ENCODE measurements around the gene HID1.
"Not testable (repeated sequence)": the region's sequence is repeated elsewhere in the genome, so short reads cannot be mapped to it uniquely, and the experiment has no call there.

HID1 gene

GRCh38 chr17:74998783-74999182 is 26.2 kb upstream of the HID1 start:
- no peak for DNase-seq

- no peak for DNase-seq
Observed at GRCh38 chr17:74995847-74996246, 23.3 kb upstream of the HID1 start.

DNA sequence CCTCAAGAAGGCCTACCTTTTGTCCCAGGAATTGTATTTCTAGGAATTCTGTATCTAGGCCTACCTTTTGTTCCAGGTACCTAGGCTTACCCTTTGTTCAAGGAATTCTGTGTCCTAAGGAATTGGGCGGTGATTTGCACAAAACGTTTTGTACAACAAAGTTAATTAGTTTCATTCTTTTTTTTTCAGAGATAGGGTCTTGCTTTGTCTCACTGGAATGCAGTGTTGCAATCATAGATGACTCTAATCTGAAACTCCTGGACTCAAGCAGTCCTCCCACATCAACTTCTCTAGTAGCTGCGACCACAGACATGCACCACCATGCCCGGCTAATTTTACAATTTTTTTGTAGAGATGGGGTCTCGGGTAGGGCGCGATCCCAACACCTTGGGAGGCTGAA is 21.9 kb upstream of the HID1 start:
- DNase-seq, result no peak

- DNase-seq, result no peak
Observed at GRCh38 chr17:74992223-74992622, 19.7 kb upstream of the HID1 start.

- DNase-seq, result no peak
Observed at GRCh38 chr17:74990581-74991105, 18.1 kb upstream of the HID1 start.

GRCh38 chr17:74987909-74988711 is 15.6 kb upstream of the HID1 start:
- DNase-seq, result no peak

DNA sequence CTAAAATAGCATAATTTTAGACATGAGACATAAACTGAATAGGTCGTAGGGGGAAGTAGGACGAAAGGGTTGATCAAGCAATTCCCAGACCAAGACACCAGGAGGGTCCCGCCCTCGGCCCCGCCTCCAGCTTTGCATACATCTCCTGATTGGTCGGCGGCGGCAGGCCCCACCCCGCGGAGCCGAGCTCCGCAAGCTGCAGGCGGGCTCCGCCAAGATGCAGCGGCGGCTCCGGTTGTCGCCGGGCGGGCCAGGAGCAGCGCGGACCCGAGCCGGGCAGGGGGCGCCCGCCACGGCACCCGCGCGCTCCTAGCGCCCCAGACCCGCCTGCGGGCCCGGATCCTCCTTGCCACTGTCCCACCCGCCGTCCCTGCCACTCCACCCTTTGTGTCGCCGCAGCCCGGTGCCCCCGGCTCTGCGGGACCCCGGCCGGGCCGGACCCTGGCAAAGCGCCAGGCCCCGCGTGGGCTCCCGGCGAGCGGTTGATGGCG is 14.9 kb upstream of the HID1 start, which contains the start of gene CDR2L:
Gene CDR2L, plus strand, starts transcription at position 215 of the 491 bp plus-strand sequence. CDS start 412 bp downstream, outside the sequence.
- peak; percentile 47 for DNase-seq

DNA sequence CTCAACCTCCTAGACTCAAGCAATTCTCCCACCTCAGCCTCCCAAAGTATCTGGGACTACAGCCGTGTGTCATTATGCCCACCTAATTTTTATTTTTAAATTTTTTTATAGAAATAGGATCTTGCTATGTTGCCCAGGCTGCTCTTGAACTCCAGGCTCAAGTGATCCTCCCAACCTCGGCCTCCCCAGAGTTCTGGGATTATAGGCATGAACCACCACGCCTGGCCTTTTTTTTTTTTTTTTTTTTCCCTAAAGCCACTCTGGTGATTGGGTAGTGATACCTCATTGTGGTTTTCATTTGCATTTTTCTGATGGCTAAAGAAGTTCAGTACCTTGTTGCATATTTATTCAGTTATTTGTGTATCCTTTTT is 13.6 kb upstream of the HID1 start:
- DNase-seq, result no peak

DNA sequence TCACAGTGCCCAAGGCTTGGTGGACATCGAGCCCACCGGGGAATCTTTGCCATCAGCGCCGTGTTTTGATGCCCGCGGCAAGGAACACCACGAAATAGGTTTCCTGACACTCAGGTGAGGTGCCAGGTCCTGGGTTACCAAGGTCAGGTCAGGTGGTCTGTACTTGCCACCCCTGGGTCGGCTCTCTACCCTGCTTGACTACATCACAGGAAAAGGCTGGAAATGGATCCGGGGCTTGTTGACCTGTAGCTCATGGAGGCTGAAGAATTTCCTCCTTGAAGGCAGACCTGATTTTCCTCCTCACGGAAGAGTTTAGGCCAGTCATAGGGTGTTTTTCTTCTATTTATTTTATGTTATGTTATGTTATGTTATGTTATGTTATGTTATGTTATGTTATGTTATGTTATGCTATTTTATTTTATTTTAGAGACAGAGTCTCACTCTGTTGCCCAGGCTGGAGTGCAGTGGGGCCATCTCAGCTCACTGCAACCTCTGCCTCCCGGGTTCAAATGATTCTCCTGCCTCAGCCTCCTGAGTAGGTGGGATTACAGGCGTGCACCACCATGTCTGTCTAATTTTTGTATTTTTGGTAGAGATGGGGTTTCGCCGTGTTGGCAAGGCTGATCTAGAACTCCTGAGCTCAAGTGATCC is 10.2 kb upstream of the HID1 start:
- DNase-seq, result not testable (repeated sequence)

- no peak for DNase-seq
Observed at GRCh38 chr17:74981979-74982662, 9.6 kb upstream of the HID1 start.

- DNase-seq, result no peak
Observed at GRCh38 chr17:74981318-74981978, 8.9 kb upstream of the HID1 start.

DNA sequence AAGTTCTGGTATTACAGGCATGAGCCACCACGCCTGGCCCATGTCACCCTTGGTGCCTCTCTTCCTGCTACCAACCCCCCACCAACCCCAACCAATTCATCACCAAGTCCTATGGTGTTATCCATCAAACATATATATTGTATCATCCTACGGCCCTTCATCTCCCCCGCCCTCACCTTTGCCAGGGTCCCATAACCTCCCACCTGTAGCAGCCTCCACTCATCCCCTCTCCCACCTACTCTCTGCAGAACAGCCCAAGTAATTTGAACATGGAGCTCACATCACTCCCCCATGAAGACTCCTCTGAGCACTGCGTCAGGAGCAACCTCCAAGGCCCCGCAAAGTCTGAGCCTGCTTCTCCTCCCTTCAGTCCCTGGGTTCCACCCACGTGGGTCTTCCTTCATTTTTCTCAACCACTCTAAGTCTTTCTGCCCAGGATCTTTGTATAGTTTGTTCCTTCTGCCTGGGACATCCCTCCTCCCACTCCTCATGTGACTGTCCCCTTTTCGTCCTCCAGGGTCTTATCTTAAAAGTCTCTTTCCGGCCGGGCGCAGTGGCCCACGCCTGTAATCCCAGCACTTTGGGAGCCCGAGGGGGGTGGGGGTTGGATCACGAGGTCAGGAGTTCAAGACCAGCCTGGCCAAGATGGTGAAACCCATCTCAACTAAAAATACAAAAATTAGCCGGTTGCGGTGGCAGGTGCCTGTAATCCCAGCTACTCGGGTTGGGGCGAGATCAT is 7.0 kb upstream of the HID1 start:
- DNase-seq, result no peak

GRCh38 chr17:74978240-74978639 is 5.7 kb upstream of the HID1 start:
- no peak for DNase-seq

- no peak for DNase-seq
Observed at GRCh38 chr17:74977802-74978201, 5.2 kb upstream of the HID1 start.

DNA sequence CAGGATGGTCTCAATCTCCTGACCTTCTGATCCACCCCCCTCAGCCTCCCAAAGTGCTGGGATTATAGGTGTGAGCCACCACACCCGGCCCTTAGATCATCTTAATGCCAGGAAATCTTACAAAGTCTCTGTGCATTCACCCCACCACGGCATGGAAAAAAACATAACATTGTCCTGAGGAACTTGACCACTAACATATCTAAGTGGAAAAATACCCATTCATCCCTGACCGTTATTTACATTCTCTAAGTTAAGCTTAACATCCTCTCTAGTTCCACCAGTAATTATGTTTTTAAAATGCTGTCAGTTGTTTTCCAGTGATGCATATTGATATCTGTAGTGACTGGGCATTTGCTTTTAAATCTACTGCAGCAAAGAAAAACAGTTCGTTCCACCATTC is 3.4 kb upstream of the HID1 start:
- DNase-seq, result no peak

- no peak for DNase-seq
Observed at GRCh38 chr17:74972973-74973328, 392 bp upstream of the HID1 start.

DNA sequence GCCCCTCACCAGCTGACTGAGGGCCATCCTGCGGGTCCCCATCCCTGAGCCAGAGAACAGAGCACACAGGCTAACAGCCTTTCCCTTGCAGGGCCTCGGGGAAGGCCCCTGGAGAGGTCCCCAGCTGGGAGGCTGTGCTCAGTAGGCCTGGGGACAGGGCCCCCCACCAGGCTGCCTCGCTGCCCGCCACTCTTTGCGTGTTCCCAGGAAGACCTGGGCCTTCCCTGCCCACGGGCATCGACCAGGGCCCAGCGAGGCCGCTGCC is 785 bp downstream of the HID1 start:
- no peak for DNase-seq

GRCh38 chr17:74971069-74971841 is 1.3 kb downstream of the HID1 start:
- no peak for DNase-seq

GRCh38 chr17:74970395-74970794 is 2.2 kb downstream of the HID1 start:
- DNase-seq, result no peak

GRCh38 chr17:74969501-74969900 is 3.1 kb downstream of the HID1 start:
- DNase-seq, result not testable (repeated sequence)

DNA sequence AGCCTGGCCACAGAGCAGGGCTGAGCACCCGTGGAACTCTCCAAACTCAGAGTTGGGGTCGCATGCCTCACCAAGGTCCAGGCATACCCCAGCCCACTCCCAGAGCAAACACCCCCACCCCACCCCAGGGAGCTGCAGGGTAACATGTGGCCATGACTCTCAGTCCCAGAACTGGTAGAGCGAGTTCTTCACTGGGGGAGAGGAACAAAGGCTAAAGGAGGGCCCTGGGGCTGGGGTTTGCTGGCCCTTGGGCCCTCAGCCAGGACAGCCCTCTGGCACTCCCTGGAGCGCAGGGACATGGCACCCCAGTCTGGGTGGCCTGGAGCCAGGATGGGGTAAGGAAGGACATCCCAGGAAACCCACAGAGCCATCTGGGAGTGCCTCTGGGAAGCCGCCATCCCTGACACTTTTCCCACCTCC is 4.2 kb downstream of the HID1 start:
- no peak for DNase-seq
